GM23338 (cell line): ENCODE results near the gene AK4. TPM values are rescaled to one million over a fixed set of nuclear protein-coding genes. Genes with fewer than 3 reads are reported as not detected.

Experiments used
- ATAC-seq: fragments of 200-7000 bp; cut with Tn5 transposase; 3 replicates; pipeline ENCODE4 v1.9.1; 2020
- DNase-seq: peaks from one replicate; pipeline ENCODE4 v3.0.0-alpha.2; 2015; ENCODE audit warnings: low spot score
- H2AFZ ChIP-seq: fragments of 200-600 bp; sonication (generic); 2 replicates; pipeline ENCODE4 v1.8.0; 2016; ENCODE audit warnings: antibody characterized with exemption, mild to moderate bottlenecking, moderate library complexity
- H3F3A ChIP-seq: fragments of 200-600 bp; sonication (generic); replicated peaks from 2 replicates; pipeline ENCODE4 v1.8.0; 2017; ENCODE audit warnings: antibody characterized with exemption, mixed run types, low read depth
- H3K27ac ChIP-seq: fragments of 200-600 bp; sonication (generic); 2 replicates; pipeline ENCODE4 v1.6.1; 2016; ENCODE audit warnings: low read depth
- H3K27me3 ChIP-seq: fragments of 200-600 bp; sonication (generic); 2 replicates; pipeline ENCODE4 v1.8.0; 2016; ENCODE audit warnings: mild to moderate bottlenecking, mixed run types, moderate library complexity; ENCODE audit not compliant: insufficient read depth
- H3K36me3 ChIP-seq: fragments of 200-600 bp; sonication (generic); 2 replicates; pipeline ENCODE4 v1.8.0; 2016; ENCODE audit warnings: mild to moderate bottlenecking; ENCODE audit not compliant: insufficient read depth
- H3K4me1 ChIP-seq: fragments of 200-600 bp; sonication (generic); 2 replicates; pipeline ENCODE4 v1.8.0; 2016; ENCODE audit warnings: mild to moderate bottlenecking, moderate library complexity; ENCODE audit not compliant: insufficient read depth
- H3K4me2 ChIP-seq: fragments of 200-600 bp; sonication (generic); 2 replicates; pipeline ENCODE4 v1.7.1; 2017; ENCODE audit warnings: mixed run types
- H3K4me3 ChIP-seq: fragments of 200-600 bp; sonication (generic); 2 replicates; pipeline ENCODE4 v1.6.1; 2016; ENCODE audit warnings: mixed run types
- H3K79me2 ChIP-seq: fragments of 200-600 bp; sonication (generic); replicated peaks from 2 replicates; pipeline ENCODE4 v1.8.0; 2017; ENCODE audit warnings: mild to moderate bottlenecking; ENCODE audit not compliant: insufficient read depth
- H3K9me2 ChIP-seq: fragments of 200-600 bp; sonication (generic); 2 replicates; pipeline ENCODE4 v1.8.0; 2017; ENCODE audit not compliant: insufficient read depth
- H4K20me1 ChIP-seq: fragments of 200-600 bp; sonication (generic); replicated peaks from 2 replicates; pipeline ENCODE4 v1.8.0; 2017; ENCODE audit warnings: mild to moderate bottlenecking; ENCODE audit not compliant: insufficient read depth
- H3K27ac Mint-ChIP-seq: 2 replicates; pipeline ENCODE4 v1.8.0; 2020; ENCODE audit warnings: inconsistent platforms, mild to moderate bottlenecking, moderate library complexity, mixed read lengths
- H3K27me3 Mint-ChIP-seq: 3 replicates; pipeline ENCODE4 v1.8.0; 2022; ENCODE audit warnings: low read depth, mild to moderate bottlenecking, moderate library complexity, mixed read lengths, inconsistent platforms; ENCODE audit not compliant: insufficient read depth, poor library complexity
- H3K36me3 Mint-ChIP-seq: 3 replicates; pipeline ENCODE4 v1.8.0; 2021; ENCODE audit warnings: low read depth, mild to moderate bottlenecking, inconsistent platforms, moderate library complexity, mixed read lengths
- H3K4me1 Mint-ChIP-seq: 3 replicates; pipeline ENCODE4 v1.8.0; 2020; ENCODE audit warnings: mild to moderate bottlenecking, inconsistent platforms, mixed read lengths
- H3K4me3 Mint-ChIP-seq: 3 replicates; pipeline ENCODE4 v1.8.0; 2021; ENCODE audit warnings: moderate library complexity, mild to moderate bottlenecking, inconsistent platforms, mixed read lengths
- H3K9me3 Mint-ChIP-seq: 3 replicates; pipeline ENCODE4 v1.8.0; 2020; ENCODE audit warnings: moderate library complexity, mild to moderate bottlenecking, inconsistent platforms, mixed read lengths
- EZH2 ChIP-seq: fragments of 200-600 bp; sonication (generic); IDR thresholded peaks from one replicate; pipeline ENCODE4 v1.8.0; 2017; ENCODE audit warnings: antibody characterized with exemption, mild to moderate bottlenecking, low read depth; ENCODE audit not compliant: unreplicated experiment
- NANOG ChIP-seq: IDR thresholded peaks from 2 replicates; pipeline ENCODE4 v1.6.1; 2016; ENCODE audit warnings: antibody characterized with exemption, borderline replicate concordance
- POLR2AphosphoS5 ChIP-seq: IDR thresholded peaks from 2 replicates; pipeline ENCODE4 v1.6.1; 2016; ENCODE audit warnings: antibody characterized with exemption, low read depth
- ZNF114 ChIP-seq: fragments of 250-450 bp; sonication (Bioruptor Pico); IDR thresholded peaks from 2 replicates; pipeline ENCODE4 v1.5.0; 2020; ENCODE audit warnings: mild to moderate bottlenecking, moderate library complexity
- polyA plus RNA-seq: library from polyadenylated mRNA; unstranded; fragments of >200 nt; fragmentation: Nextera tagmentation; extraction: Ambion mirVana; gene quantifications from 2 replicates; pipeline ENCODE4 v1.2.1, GENCODE V29; 2016
- total RNA-seq: library from RNA; depleted of rRNA; stranded (reverse); fragments of >200 nt; shearing (Covaris generic); gene quantifications from 2 replicates; pipeline ENCODE4 v1.2.3, GENCODE V29; 2014
- TF ChIP-seq, protein P1 (sequence below): IDR thresholded peaks from one replicate; pipeline ENCODE4 v1.6.1; 2018; ENCODE audit warnings: antibody characterized with exemption; ENCODE audit not compliant: unreplicated experiment
- TF ChIP-seq, protein P2 (sequence below), 2 experiments: fragments of 200-600 bp in 1 of 2; sonication (generic) in 1 of 2; conservative IDR thresholded peaks; 2 replicates each; pipeline versions ENCODE4 v1.5.1 to v1.6.1; 2016 to 2017; ENCODE audit warnings: antibody characterized with exemption in 2 of 2, low read depth in 2 of 2, mild to moderate bottlenecking in 2 of 2, moderate library complexity in 1 of 2

Gene AK4
- total and polyA plus RNA-seq, 2 experiments from 2014 or later, result 123 to 127 TPM

DNA sequence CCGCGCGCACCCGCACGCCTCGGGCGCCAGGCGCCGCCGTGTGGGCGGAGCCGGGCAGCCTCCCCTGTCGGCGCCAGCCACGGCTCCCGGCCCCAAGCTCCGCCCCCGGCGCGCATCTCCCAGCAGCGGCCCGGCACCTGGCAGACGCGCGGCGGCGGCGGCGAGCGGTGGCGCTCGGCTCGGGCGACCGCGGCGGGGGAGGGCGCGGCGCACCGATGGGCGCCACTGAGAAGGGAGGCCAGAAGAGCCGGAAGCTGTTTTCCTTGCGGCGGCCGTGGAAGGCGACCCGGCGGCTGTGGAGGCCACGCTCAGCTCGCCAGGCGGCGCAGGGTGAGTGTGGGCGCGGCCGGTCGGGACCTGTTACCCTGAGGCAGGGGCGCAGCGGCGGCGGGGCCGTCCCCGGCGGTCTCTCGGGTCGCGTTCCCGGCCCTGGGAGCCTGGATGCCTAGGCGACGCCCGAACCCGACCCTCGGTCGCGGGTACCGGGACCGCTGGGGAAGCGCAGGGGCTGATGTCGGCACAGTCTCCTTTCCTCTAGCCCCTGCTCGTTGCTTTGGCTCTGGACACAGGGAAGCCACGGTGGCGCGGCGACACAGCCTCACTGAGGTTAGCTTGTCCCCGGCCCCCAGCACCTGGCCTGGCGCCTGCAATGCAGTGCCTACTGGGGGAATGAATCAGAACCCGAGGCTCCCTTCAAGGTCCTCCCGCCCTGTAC is 106.5 kb downstream of the AK4 start:
- Histone ChIP-seq H3K4me2 (peak overlapping the region; percentile 96), H3K27ac (no peak overlapping the region), H3F3A (peaks cover 5% of the 10 kb centered on the region; the same call in 1 of the 2 replicates), H3K9me2 (no peaks in the 10 kb centered on the region), H3K4me3 (peak overlapping the region; percentile 73), H3K36me3 (no peaks in the 10 kb centered on the region), H3K27me3 (peaks cover 35% of the 10 kb centered on the region), H3K79me2 (no peaks in the 10 kb centered on the region), H3K4me1 (peaks cover 10% of the 10 kb centered on the region), H2AFZ (peak overlapping the region; percentile 78), H4K20me1 (no peaks in the 10 kb centered on the region; the same call in 1 of the 2 replicates)
- peaks cover 19% of the 10 kb centered on the region for H3K4me1 Mint-ChIP-seq
- peak; percentile 92 for DNase-seq
- TF ChIP-seq, protein P1, sequence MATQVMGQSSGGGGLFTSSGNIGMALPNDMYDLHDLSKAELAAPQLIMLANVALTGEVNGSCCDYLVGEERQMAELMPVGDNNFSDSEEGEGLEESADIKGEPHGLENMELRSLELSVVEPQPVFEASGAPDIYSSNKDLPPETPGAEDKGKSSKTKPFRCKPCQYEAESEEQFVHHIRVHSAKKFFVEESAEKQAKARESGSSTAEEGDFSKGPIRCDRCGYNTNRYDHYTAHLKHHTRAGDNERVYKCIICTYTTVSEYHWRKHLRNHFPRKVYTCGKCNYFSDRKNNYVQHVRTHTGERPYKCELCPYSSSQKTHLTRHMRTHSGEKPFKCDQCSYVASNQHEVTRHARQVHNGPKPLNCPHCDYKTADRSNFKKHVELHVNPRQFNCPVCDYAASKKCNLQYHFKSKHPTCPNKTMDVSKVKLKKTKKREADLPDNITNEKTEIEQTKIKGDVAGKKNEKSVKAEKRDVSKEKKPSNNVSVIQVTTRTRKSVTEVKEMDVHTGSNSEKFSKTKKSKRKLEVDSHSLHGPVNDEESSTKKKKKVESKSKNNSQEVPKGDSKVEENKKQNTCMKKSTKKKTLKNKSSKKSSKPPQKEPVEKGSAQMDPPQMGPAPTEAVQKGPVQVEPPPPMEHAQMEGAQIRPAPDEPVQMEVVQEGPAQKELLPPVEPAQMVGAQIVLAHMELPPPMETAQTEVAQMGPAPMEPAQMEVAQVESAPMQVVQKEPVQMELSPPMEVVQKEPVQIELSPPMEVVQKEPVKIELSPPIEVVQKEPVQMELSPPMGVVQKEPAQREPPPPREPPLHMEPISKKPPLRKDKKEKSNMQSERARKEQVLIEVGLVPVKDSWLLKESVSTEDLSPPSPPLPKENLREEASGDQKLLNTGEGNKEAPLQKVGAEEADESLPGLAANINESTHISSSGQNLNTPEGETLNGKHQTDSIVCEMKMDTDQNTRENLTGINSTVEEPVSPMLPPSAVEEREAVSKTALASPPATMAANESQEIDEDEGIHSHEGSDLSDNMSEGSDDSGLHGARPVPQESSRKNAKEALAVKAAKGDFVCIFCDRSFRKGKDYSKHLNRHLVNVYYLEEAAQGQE, result no peak
- TF ChIP-seq ZNF114 (CRISPR knock-in tag), result no peak
- TF ChIP-seq, protein P2, sequence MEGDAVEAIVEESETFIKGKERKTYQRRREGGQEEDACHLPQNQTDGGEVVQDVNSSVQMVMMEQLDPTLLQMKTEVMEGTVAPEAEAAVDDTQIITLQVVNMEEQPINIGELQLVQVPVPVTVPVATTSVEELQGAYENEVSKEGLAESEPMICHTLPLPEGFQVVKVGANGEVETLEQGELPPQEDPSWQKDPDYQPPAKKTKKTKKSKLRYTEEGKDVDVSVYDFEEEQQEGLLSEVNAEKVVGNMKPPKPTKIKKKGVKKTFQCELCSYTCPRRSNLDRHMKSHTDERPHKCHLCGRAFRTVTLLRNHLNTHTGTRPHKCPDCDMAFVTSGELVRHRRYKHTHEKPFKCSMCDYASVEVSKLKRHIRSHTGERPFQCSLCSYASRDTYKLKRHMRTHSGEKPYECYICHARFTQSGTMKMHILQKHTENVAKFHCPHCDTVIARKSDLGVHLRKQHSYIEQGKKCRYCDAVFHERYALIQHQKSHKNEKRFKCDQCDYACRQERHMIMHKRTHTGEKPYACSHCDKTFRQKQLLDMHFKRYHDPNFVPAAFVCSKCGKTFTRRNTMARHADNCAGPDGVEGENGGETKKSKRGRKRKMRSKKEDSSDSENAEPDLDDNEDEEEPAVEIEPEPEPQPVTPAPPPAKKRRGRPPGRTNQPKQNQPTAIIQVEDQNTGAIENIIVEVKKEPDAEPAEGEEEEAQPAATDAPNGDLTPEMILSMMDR (conservative IDR thresholded peaks at IDR 0.05; ENCODE audit: low read depth in 2 of 2), result no peak
- peak; percentile 43; the same call in 1 of the 2 replicates for TF ChIP-seq POLR2AphosphoS5
- H3K36me3 Mint-ChIP-seq, result no peaks in the 10 kb centered on the region; the same call in 2 of the 3 replicates
- H3K27ac Mint-ChIP-seq, result no peak overlapping the region
- peak; percentile 87 for ATAC-seq
- H3K9me3 Mint-ChIP-seq, result no peaks in the 10 kb centered on the region
- peaks cover 22% of the 10 kb centered on the region for H3K27me3 Mint-ChIP-seq
- H3K4me3 Mint-ChIP-seq, result peak overlapping the region; percentile 84

DNA sequence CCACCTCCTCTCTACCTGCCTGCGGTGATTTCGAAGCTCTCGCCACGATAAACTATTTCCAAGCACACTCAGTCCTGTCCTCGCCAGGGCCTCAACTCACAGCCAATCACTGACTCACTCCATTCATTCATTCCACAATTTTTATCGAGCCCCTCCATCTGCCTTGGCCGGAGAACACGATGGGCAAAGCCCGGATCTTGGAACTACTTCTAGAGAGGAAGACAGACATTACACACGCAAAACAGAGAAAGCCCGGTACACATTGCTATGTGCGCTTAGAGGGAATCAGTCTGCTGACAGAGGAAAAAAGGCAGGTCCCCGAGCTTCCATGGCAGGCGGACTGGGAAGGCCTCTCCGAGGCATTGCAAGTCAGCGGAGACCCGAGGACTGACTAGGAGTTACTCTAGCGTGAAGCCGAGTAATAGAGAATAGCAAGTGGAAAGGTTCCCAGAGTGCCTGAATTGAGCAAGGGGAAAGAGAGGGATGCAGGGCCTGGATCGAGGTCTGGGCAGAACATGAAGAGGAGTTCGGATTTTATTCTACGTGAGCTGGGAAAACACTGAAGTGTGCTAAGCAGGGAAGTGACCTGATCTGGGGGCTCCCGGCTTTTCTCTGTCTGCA is 107.1 kb downstream of the AK4 start:
- H3K27me3 Mint-ChIP-seq, result peaks cover 21% of the 10 kb centered on the region
- Histone ChIP-seq H3K4me2 (peak overlapping the region; percentile 96), H3F3A (peaks cover 5% of the 10 kb centered on the region; the same call in 1 of the 2 replicates), H4K20me1 (no peaks in the 10 kb centered on the region; the same call in 1 of the 2 replicates), H3K4me3 (peak overlapping the region; percentile 73), H2AFZ (peak overlapping the region; percentile 76), H3K4me1 (peaks cover 14% of the 10 kb centered on the region), H3K9me2 (no peaks in the 10 kb centered on the region), H3K79me2 (no peaks in the 10 kb centered on the region), H3K36me3 (no peaks in the 10 kb centered on the region), H3K27ac (no peak overlapping the region), H3K27me3 (peaks cover 35% of the 10 kb centered on the region)
- H3K27ac Mint-ChIP-seq, result no peak overlapping the region
- peak overlapping the region; percentile 82 for H3K4me3 Mint-ChIP-seq
- H3K9me3 Mint-ChIP-seq, result no peaks in the 10 kb centered on the region
- TF ChIP-seq EZH2 (no peak), NANOG (no peak)
- peaks cover 26% of the 10 kb centered on the region for H3K4me1 Mint-ChIP-seq
- ATAC-seq, result peak; percentile 50
- no peaks in the 10 kb centered on the region; the same call in 2 of the 3 replicates for H3K36me3 Mint-ChIP-seq
- DNase-seq, result peak; percentile 49
